Activated naive CD8-positive, alpha-beta T cell treated with anti-CD3 and anti-CD28 coated beads, Interleukin-2, amount 50 U/mL, for 24 hours (primary cell): ENCODE results near the gene ZNF285.
"Not testable (repeated sequence)": the region's sequence is repeated elsewhere in the genome, so short reads cannot be mapped to it uniquely, and the experiment has no call there.

ENCODE experiments used
- ATAC-seq: fragments of 150-1000 bp; cut with Tn5 transposase; one replicate; pipeline ENCODE4 v1.10.0; 2021
- DNase-seq: peaks from one replicate; pipeline ENCODE4 v3.0.0; 2021
- H3K27ac Mint-ChIP-seq: one replicate; pipeline ENCODE4 v1.8.0; 2021; ENCODE audit warnings: mild to moderate bottlenecking, mixed read lengths
- H3K27me3 Mint-ChIP-seq: one replicate; pipeline ENCODE4 v1.8.0; 2021; ENCODE audit warnings: mixed read lengths
- H3K36me3 Mint-ChIP-seq: one replicate; pipeline ENCODE4 v1.8.0; 2021; ENCODE audit warnings: low read depth, mixed read lengths
- H3K4me1 Mint-ChIP-seq: one replicate; pipeline ENCODE4 v1.8.0; 2021; ENCODE audit warnings: mixed read lengths
- H3K4me3 Mint-ChIP-seq: one replicate; pipeline ENCODE4 v1.8.0; 2021; ENCODE audit warnings: mild to moderate bottlenecking, moderate library complexity, mixed read lengths
- H3K9me3 Mint-ChIP-seq: one replicate; pipeline ENCODE4 v1.8.0; 2021; ENCODE audit warnings: mixed read lengths

ZNF285 gene

GRCh38 chr19:44344255-44344654, 57.2 kb downstream of the ZNF285 start:
- ATAC-seq = no peak
- Mint-ChIP-seq H3K4me3 (no peak overlapping the region), H3K9me3 (peaks cover 55% of the 10 kb centered on the region), H3K4me1 (no peaks in the 10 kb centered on the region), H3K27me3 (no peaks in the 10 kb centered on the region), H3K36me3 (peaks cover 11% of the 10 kb centered on the region), H3K27ac (no peak overlapping the region)
- no peak for DNase-seq

GRCh38 chr19:44341794-44342193, 59.6 kb downstream of the ZNF285 start:
- H3K27me3 Mint-ChIP-seq = no peaks in the 10 kb centered on the region

GRCh38 chr19:44334639-44335038, 66.8 kb downstream of the ZNF285 start:
- Mint-ChIP-seq H3K36me3 (peaks cover 46% of the 10 kb centered on the region), H3K9me3 (peaks cover 65% of the 10 kb centered on the region)
- DNase-seq, H3K27ac Mint-ChIP-seq, H3K27me3 Mint-ChIP-seq, ATAC-seq, H3K4me3 Mint-ChIP-seq, H3K4me1 Mint-ChIP-seq: not testable (repeated sequence)

More at GRCh38 chr19:44341794-44342193, 59.6 kb downstream of the ZNF285 start:
- peaks cover 46% of the 10 kb centered on the region for H3K9me3 Mint-ChIP-seq
- H3K4me3 Mint-ChIP-seq = no peak overlapping the region
- DNase-seq (no peak), ATAC-seq (no peak)
- no peaks in the 10 kb centered on the region for H3K4me1 Mint-ChIP-seq
- no peak overlapping the region for H3K27ac Mint-ChIP-seq
- peaks cover 11% of the 10 kb centered on the region for H3K36me3 Mint-ChIP-seq
